Measurements from ENCODE around the gene ARID1B.

The ARID1B gene

GRCh38 chr6:157030755-157031154, 253.6 kb downstream of the ARID1B start:
- in situ Hi-C loops (cut with HindIII; ENCODE audit: low sequenced_read_pairs), result no loop called here
- no peak for TF ChIP-seq CTCF (IDR thresholded peaks at IDR 0.05; ENCODE audit: low read depth, low read length)
- H3K4me3 ChIP-seq (ENCODE audit: low read depth, low read length), result no peak overlapping the region
- DNase-seq (ENCODE audit: low read depth, low spot score), result no peak

- TF ChIP-seq CTCF (IDR thresholded peaks at IDR 0.05; ENCODE audit: low read depth, low read length), result no peak
- in situ Hi-C loops (cut with HindIII; ENCODE audit: low sequenced_read_pairs), result no loop called here
- no peak overlapping the region for H3K4me3 ChIP-seq (ENCODE audit: low read depth, low read length)
- no peak for DNase-seq (ENCODE audit: low read depth, low spot score)
These were observed 255.7 kb downstream of the ARID1B start for GRCh38 chr6:157032923-157033322.

DNA sequence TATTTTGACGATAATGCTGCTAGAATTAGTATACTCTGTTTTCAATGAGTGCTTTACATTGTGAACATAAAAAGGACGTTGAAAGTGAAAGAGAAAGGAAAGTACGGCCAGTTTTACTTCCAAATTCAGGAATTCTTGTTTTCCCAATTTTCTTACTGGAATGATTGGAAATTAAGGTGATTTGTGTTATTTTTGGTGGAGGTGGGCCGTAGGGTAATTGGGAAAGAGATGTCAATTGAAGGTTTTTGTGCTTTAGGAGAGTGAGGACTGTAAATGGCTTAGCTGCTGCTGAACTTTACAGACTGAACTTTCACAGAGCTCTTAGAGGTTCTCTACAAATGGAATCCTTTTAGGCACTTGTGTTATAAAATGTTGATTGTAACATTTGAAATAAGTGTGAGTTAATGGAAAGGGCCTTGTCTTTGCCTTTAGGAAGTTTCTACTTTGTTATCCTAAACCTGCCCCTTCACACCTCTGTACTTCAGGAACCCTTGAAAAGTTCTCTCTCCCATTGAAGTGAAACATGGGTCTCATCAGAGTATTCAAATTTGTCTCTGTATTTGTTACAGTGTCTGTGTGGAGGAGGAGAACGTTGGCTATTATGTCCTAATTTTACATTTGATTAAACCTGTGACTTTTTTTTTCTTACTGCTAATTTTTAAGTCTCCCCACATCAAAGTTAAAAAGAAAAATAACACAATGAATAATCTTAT, 256.4 kb downstream of the ARID1B start:
- peak overlapping the region; percentile 38 for H3K4me3 ChIP-seq (ENCODE audit: low read depth, low read length)
- DNase-seq (ENCODE audit: low read depth, low spot score), result peak; percentile 57
- in situ Hi-C loops (cut with HindIII; ENCODE audit: low sequenced_read_pairs), result no loop called here
- TF ChIP-seq CTCF (IDR thresholded peaks at IDR 0.05; ENCODE audit: low read depth, low read length), result no peak

- TF ChIP-seq CTCF (IDR thresholded peaks at IDR 0.05; ENCODE audit: low read depth, low read length), result peak; percentile 65
- DNase-seq (ENCODE audit: low read depth, low spot score), result peak; percentile 74
- in situ Hi-C loops (cut with HindIII; ENCODE audit: low sequenced_read_pairs), result no loop called here
- H3K4me3 ChIP-seq (ENCODE audit: low read depth, low read length), result no peak overlapping the region
These were observed 257.5 kb downstream of the ARID1B start for GRCh38 chr6:157034436-157035230.

- H3K4me3 ChIP-seq (ENCODE audit: low read depth, low read length), result no peak overlapping the region
- in situ Hi-C loops (cut with HindIII; ENCODE audit: low sequenced_read_pairs), result no loop called here
- no peak for DNase-seq (ENCODE audit: low read depth, low spot score)
These were observed 258.4 kb downstream of the ARID1B start for GRCh38 chr6:157035546-157035945.

GRCh38 chr6:157036245-157036711, 259.1 kb downstream of the ARID1B start:
- no peak overlapping the region for H3K4me3 ChIP-seq (ENCODE audit: low read depth, low read length)
- DNase-seq (ENCODE audit: low read depth, low spot score), result no peak
- no peak for TF ChIP-seq CTCF (IDR thresholded peaks at IDR 0.05; ENCODE audit: low read depth, low read length)
- in situ Hi-C loops (cut with HindIII; ENCODE audit: low sequenced_read_pairs), result no loop called here

More at GRCh38 chr6:157035546-157035945, 258.4 kb downstream of the ARID1B start:
- no peak for TF ChIP-seq CTCF (IDR thresholded peaks at IDR 0.05; ENCODE audit: low read depth, low read length)
